ENCODE measurements around the gene HSD17B1. TPM values are rescaled to one million over a fixed set of nuclear protein-coding genes. Genes with fewer than 3 reads are reported as not detected.

The HSD17B1 gene
- total RNA-seq, 1 donor from 2014 or later = 0.30 TPM

Other genes with a start within 250 kb of the HSD17B1 start
- 118 and 270 TPM in 2 replicates for gene STAT3, start 164.5 kb upstream of the HSD17B1 start, total RNA-seq
- 256 and 383 TPM in 2 replicates for gene CAVIN1, start 129.7 kb upstream of the HSD17B1 start, total RNA-seq
- gene ATP6V0A1, start 94.0 kb upstream of the HSD17B1 start, total RNA-seq = 43.6 and 137 TPM in 2 replicates
- 24.8 and 42.2 TPM in 2 replicates for gene NAGLU, start 16.7 kb upstream of the HSD17B1 start, total RNA-seq
- gene COASY, start 9.2 kb downstream of the HSD17B1 start, total RNA-seq = 8.2 and 32.2 TPM in 2 replicates
- 21.9 and 23.8 TPM in 2 replicates for gene MLX, start 14.2 kb downstream of the HSD17B1 start, total RNA-seq
- 2.9 and 5.0 TPM in 2 replicates for gene PSMC3IP, start 24.8 kb downstream of the HSD17B1 start, total RNA-seq
- gene RETREG3, start 56.5 kb downstream of the HSD17B1 start, total RNA-seq = 64.3 and 99.0 TPM in 2 replicates
- gene TUBG1, start 56.8 kb downstream of the HSD17B1 start, total RNA-seq = 21.9 and 37.5 TPM in 2 replicates
- gene TUBG2, start 106.4 kb downstream of the HSD17B1 start, total RNA-seq = 4.5 and 9.1 TPM in 2 replicates
- gene PLEKHH3, start 124.1 kb downstream of the HSD17B1 start, total RNA-seq = 9.6 and 14.2 TPM in 2 replicates
- 1.6 and 6.3 TPM in 2 replicates for gene CCR10, start 128.9 kb downstream of the HSD17B1 start, total RNA-seq
- gene CNTNAP1, start 129.6 kb downstream of the HSD17B1 start, total RNA-seq = 5.4 and 15.2 TPM in 2 replicates
- gene EZH1, start 192.1 kb downstream of the HSD17B1 start, total RNA-seq = 8.2 and 21.2 TPM in 2 replicates
- gene RAMP2, start 208.3 kb downstream of the HSD17B1 start, total RNA-seq = not detected in 2 replicates
- gene VPS25, start 220.5 kb downstream of the HSD17B1 start, total RNA-seq = 70.5 and 148 TPM in 2 replicates
- gene WNK4, start 227.7 kb downstream of the HSD17B1 start, total RNA-seq = 1.9 and 9.7 TPM in 2 replicates
- gene COA3, start 245.8 kb downstream of the HSD17B1 start, total RNA-seq = 81.1 and 89.7 TPM in 2 replicates
- 0.05 TPM in 1 of 2 replicates, not detected in the other for gene CNTD1, start 245.9 kb downstream of the HSD17B1 start, total RNA-seq